ENCODE results near the gene CKAP5. TPM values are rescaled to one million over a fixed set of nuclear protein-coding genes. Genes with fewer than 3 reads are reported as not detected.

The CKAP5 gene
- total RNA-seq, 1 donor from 2014 or later: 125 TPM

- Mint-ChIP-seq H3K9me3 (no peaks in the 10 kb centered on the region), H3K4me3 (no peak overlapping the region), H3K27ac (no peak overlapping the region), H3K4me1 (no peaks in the 10 kb centered on the region), H3K36me3 (peaks cover 40% of the 10 kb centered on the region), H3K27me3 (ENCODE audit: low read depth) (no peaks in the 10 kb centered on the region)
- no peak for DNase-seq (ENCODE audit: low spot score in 2 of 2, unreplicated experiment in 2 of 2)
- TF ChIP-seq, protein P1, sequence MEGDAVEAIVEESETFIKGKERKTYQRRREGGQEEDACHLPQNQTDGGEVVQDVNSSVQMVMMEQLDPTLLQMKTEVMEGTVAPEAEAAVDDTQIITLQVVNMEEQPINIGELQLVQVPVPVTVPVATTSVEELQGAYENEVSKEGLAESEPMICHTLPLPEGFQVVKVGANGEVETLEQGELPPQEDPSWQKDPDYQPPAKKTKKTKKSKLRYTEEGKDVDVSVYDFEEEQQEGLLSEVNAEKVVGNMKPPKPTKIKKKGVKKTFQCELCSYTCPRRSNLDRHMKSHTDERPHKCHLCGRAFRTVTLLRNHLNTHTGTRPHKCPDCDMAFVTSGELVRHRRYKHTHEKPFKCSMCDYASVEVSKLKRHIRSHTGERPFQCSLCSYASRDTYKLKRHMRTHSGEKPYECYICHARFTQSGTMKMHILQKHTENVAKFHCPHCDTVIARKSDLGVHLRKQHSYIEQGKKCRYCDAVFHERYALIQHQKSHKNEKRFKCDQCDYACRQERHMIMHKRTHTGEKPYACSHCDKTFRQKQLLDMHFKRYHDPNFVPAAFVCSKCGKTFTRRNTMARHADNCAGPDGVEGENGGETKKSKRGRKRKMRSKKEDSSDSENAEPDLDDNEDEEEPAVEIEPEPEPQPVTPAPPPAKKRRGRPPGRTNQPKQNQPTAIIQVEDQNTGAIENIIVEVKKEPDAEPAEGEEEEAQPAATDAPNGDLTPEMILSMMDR (IDR thresholded peaks at IDR 0.05; ENCODE audit: unreplicated experiment): no peak
These were observed 40.1 kb upstream of the CKAP5 start for GRCh38 chr11:46886211-46886610.

DNA sequence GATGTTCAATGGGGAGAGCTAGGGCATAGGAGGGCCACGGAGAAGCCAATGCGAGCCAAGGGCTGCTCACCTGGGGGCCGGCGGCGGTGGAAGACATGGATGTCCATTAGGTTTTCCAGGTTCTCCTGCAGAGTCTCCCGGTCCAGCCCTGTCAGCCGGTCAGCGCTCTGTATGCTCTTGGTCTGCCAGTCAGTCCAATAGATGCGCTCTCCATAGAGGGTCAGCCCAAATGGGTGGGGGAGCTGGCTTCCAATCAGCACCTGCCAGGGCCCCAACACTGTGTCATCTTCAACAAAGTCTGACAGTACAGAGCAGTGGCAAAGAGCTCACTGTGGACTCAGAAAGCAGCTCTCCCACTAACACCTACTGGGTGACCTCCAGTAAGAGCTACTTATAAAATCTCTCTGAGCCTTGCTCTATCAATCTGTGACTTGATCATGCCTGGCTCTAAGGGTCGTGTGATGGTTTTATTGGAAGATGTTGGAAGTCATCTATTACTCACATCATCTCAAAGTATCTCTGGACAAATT, 33.0 kb upstream of the CKAP5 start:
- TF ChIP-seq, protein P1 (IDR thresholded peaks at IDR 0.05; ENCODE audit: unreplicated experiment): no peak
- Mint-ChIP-seq H3K4me1 (no peaks in the 10 kb centered on the region), H3K27ac (no peak overlapping the region), H3K4me3 (no peak overlapping the region), H3K27me3 (ENCODE audit: low read depth) (no peaks in the 10 kb centered on the region), H3K36me3 (peaks cover 45% of the 10 kb centered on the region), H3K9me3 (no peaks in the 10 kb centered on the region)
- DNase-seq (ENCODE audit: low spot score in 2 of 2, unreplicated experiment in 2 of 2): no peak

- Mint-ChIP-seq H3K27ac (no peak overlapping the region), H3K4me1 (no peaks in the 10 kb centered on the region), H3K36me3 (peaks cover 41% of the 10 kb centered on the region), H3K4me3 (no peak overlapping the region), H3K27me3 (ENCODE audit: low read depth) (no peaks in the 10 kb centered on the region), H3K9me3 (no peaks in the 10 kb centered on the region)
- TF ChIP-seq, protein P1 (IDR thresholded peaks at IDR 0.05; ENCODE audit: unreplicated experiment): no peak
- DNase-seq (ENCODE audit: low spot score in 2 of 2, unreplicated experiment in 2 of 2): no peak
These were observed 31.5 kb upstream of the CKAP5 start for GRCh38 chr11:46877580-46877979.

DNA sequence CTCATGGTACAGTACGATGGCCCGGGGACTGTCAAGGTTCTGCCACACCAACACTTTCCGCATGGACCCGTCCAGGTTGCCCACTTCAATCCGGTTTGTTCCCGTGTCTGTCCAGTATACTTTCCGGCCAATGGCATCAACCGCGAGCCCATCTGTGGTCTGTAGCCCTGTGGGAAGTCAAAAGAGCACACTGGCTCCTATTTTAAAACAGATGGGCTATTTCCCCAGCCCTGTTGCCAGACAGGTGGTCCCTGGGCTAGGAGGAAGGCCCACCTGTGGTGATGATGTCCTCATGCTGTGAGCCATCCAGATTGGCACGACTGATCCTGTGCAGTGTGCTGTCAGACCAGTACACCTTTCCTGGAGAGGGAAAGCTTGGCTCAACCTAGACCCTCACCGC, 30.4 kb upstream of the CKAP5 start:
- Mint-ChIP-seq H3K4me1 (no peaks in the 10 kb centered on the region), H3K27me3 (ENCODE audit: low read depth) (no peaks in the 10 kb centered on the region), H3K9me3 (no peaks in the 10 kb centered on the region), H3K36me3 (peaks cover 41% of the 10 kb centered on the region), H3K4me3 (no peak overlapping the region), H3K27ac (no peak overlapping the region)
- DNase-seq (ENCODE audit: low spot score in 2 of 2, unreplicated experiment in 2 of 2): no peak
- TF ChIP-seq, protein P1 (IDR thresholded peaks at IDR 0.05; ENCODE audit: unreplicated experiment): no peak

GRCh38 chr11:46874586-46874985, 28.5 kb upstream of the CKAP5 start:
- H3K4me1 Mint-ChIP-seq: no peaks in the 10 kb centered on the region
- DNase-seq (ENCODE audit: low spot score in 2 of 2, unreplicated experiment in 2 of 2): no peak
- no peaks in the 10 kb centered on the region for H3K27me3 Mint-ChIP-seq (ENCODE audit: low read depth)
- TF ChIP-seq, protein P1 (IDR thresholded peaks at IDR 0.05; ENCODE audit: unreplicated experiment): no peak
- peaks cover 44% of the 10 kb centered on the region for H3K36me3 Mint-ChIP-seq
- no peak overlapping the region for H3K27ac Mint-ChIP-seq
- no peaks in the 10 kb centered on the region for H3K9me3 Mint-ChIP-seq
- no peak overlapping the region for H3K4me3 Mint-ChIP-seq

DNA sequence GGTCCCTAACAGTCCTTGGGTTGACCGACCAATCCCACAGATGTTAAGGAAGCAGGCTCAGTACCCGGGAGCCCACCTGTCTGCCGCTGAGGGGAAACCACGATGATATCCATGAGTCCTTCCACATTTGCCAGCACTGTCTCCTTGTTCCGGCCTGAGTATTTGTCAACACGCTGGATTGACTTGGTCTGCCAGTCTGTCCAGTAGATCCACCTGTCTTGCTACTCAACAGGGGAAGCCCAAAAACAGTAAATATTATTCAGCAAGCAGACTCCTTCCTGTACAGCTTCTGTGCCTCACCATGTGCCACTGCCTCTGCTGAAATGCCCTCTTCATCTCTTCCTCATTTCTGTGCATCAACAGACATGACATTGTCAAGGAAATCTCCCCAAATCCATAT, 22.8 kb upstream of the CKAP5 start:
- H3K27me3 Mint-ChIP-seq (ENCODE audit: low read depth): no peaks in the 10 kb centered on the region
- H3K4me3 Mint-ChIP-seq: no peak overlapping the region
- no peak overlapping the region for H3K27ac Mint-ChIP-seq
- TF ChIP-seq, protein P1 (IDR thresholded peaks at IDR 0.05; ENCODE audit: unreplicated experiment): no peak
- DNase-seq (ENCODE audit: low spot score in 2 of 2, unreplicated experiment in 2 of 2): no peak
- H3K9me3 Mint-ChIP-seq: no peaks in the 10 kb centered on the region
- peaks cover 1% of the 10 kb centered on the region for H3K4me1 Mint-ChIP-seq
- peaks cover 36% of the 10 kb centered on the region for H3K36me3 Mint-ChIP-seq

Measured in mesothelial cell of epicardium (in vitro differentiated cells).